ENCODE data around the gene MYO1A. TPM values are rescaled to one million over a fixed set of nuclear protein-coding genes. Genes with fewer than 3 reads are reported as not detected.

Gene MYO1A
- total and polyA plus RNA-seq, 2 donors from 2014 or later, result 0.25 to 0.77 TPM

- no peaks in the 10 kb centered on the region for H3K27me3 ChIP-seq (ENCODE audit: control insufficient read depth, insufficient read depth, low read length)
- H3K4me1 ChIP-seq (ENCODE audit: control insufficient read depth in 2 of 3, insufficient read depth in 2 of 3, low read depth in 1 of 3, low read length in 3 of 3), result peaks cover 0 to 15% (median 8%) of the 10 kb centered on the region in 3 donors
- H3K9ac ChIP-seq (ENCODE audit: low read length in 3 of 3), result peak within 1 kb of the TSS; percentile 41 to 78 (median 76)
- H3K9me3 ChIP-seq (ENCODE audit: control insufficient read depth in 2 of 3, insufficient read depth in 1 of 3, low read length in 3 of 3), result no peaks in the 10 kb centered on the region
- H3K4me3 ChIP-seq (ENCODE audit: low read length in 3 of 3), result peak within 1 kb of the TSS; percentile 58 to 82 (median 71)
- DNase-seq (peak; percentile 62 to 85 (median 76)), FAIRE-seq (no peak)
- intact Hi-C loops (cut with DNase I), result no loop called here
- H3K36me3 ChIP-seq (ENCODE audit: control insufficient read depth in 2 of 3, insufficient read depth in 3 of 3, low read length in 3 of 3), result peaks cover 2 to 31% (median 9%) of the 10 kb centered on the region in 3 donors
- H3K27ac ChIP-seq (ENCODE audit: low read depth in 2 of 2, low read length in 2 of 2), result peak within 1 kb of the TSS; percentile 40 to 45
- peak; percentile 44 for TF ChIP-seq CTCF (IDR thresholded peaks at IDR 0.05; ENCODE audit: borderline replicate concordance, extremely low read depth, insufficient read depth)
Measured at GRCh38 chr12:57005980-57006808, 43.7 kb downstream of the MYO1A start, which contains the start of gene ZBTB39. ZBTB39 (minus strand) TSS chr12:57006546; CDS start chr12:57004917, 1,629 bp downstream.

DNA sequence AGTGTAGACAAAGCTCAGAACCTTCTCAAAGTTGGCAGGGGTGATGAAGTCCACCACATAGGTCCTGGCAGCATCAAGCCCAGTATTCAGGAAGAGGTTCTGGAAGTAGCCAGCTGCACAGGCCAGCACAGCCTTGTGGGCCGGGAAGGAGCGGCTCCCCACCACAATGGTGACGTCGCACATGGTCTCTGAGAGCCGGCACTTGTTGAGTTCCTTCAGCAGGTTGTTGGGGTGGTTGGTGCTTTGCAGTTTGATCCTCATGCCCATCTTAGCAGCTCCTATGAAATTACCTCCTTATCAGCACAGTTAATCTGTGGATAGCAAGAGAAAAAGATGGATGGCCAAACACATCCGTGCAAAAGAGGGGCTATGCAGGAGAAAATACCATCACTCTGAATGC is 45.3 kb downstream of the MYO1A start:
- Histone ChIP-seq H3K27me3 (ENCODE audit: control insufficient read depth, insufficient read depth, low read length) (no peaks in the 10 kb centered on the region), H3K4me1 (ENCODE audit: control insufficient read depth in 2 of 3, insufficient read depth in 2 of 3, low read depth in 1 of 3, low read length in 3 of 3) (peaks cover 0 to 15% (median 8%) of the 10 kb centered on the region in 3 donors), H3K9me3 (ENCODE audit: control insufficient read depth in 2 of 3, insufficient read depth in 1 of 3, low read length in 3 of 3) (no peaks in the 10 kb centered on the region), H3K9ac (ENCODE audit: low read length in 3 of 3) (no peak overlapping the region), H3K4me3 (ENCODE audit: low read length in 3 of 3) (no peak overlapping the region), H3K36me3 (ENCODE audit: control insufficient read depth in 2 of 3, insufficient read depth in 3 of 3, low read length in 3 of 3) (peaks cover 2 to 31% (median 14%) of the 10 kb centered on the region in 3 donors), H3K27ac (ENCODE audit: low read depth in 2 of 2, low read length in 2 of 2) (no peak overlapping the region)
- intact Hi-C loops (cut with DNase I), result no loop called here
- no peak for DNase-seq
- FAIRE-seq, result no peak
- TF ChIP-seq CTCF (IDR thresholded peaks at IDR 0.05; ENCODE audit: borderline replicate concordance, extremely low read depth, insufficient read depth), result no peak

- Histone ChIP-seq H3K27me3 (ENCODE audit: control insufficient read depth, insufficient read depth, low read length) (no peaks in the 10 kb centered on the region), H3K4me1 (ENCODE audit: control insufficient read depth in 2 of 3, insufficient read depth in 2 of 3, low read depth in 1 of 3, low read length in 3 of 3) (peaks cover 0 to 15% (median 5%) of the 10 kb centered on the region in 3 donors), H3K36me3 (ENCODE audit: control insufficient read depth in 2 of 3, insufficient read depth in 3 of 3, low read length in 3 of 3) (peaks cover 2 to 31% (median 14%) of the 10 kb centered on the region in 3 donors), H3K9me3 (ENCODE audit: control insufficient read depth in 2 of 3, insufficient read depth in 1 of 3, low read length in 3 of 3) (no peaks in the 10 kb centered on the region), H3K27ac (ENCODE audit: low read depth in 2 of 2, low read length in 2 of 2) (no peak overlapping the region), H3K4me3 (ENCODE audit: low read length in 3 of 3) (no peak overlapping the region), H3K9ac (ENCODE audit: low read length in 3 of 3) (no peak overlapping the region)
- no peak for DNase-seq
- no peak for TF ChIP-seq CTCF (IDR thresholded peaks at IDR 0.05; ENCODE audit: borderline replicate concordance, extremely low read depth, insufficient read depth)
- FAIRE-seq, result no peak
- intact Hi-C loops (cut with DNase I), result no loop called here
Measured at GRCh38 chr12:57003395-57003794, 46.5 kb downstream of the MYO1A start.

All from kidney (tissue), 14 donors.